ENCODE data around the gene CAMTA1.

- no peak for TF ChIP-seq CTCF (IDR thresholded peaks at IDR 0.05)
- no peak for TF ChIP-seq EZH2 (IDR thresholded peaks at IDR 0.05)
Observed at GRCh38 chr1:7393136-7393535, 607.9 kb downstream of the CAMTA1 start.

Data from neural progenitor cell (in vitro differentiated cells).